ENCODE results near the gene PILRA.

GRCh38 chr7:100367676-100368613, 5.3 kb upstream of the PILRA start:
- TF ChIP-seq EZH2 (IDR thresholded peaks at IDR 0.05; ENCODE audit: insufficient read depth, poor library complexity, severe bottlenecking) (no peak), EZH2phosphoT487 (IDR thresholded peaks at IDR 0.05; ENCODE audit: insufficient read depth, low read depth) (no peak)
